ENCODE results near the gene ITGB1.

ITGB1 gene

DNA sequence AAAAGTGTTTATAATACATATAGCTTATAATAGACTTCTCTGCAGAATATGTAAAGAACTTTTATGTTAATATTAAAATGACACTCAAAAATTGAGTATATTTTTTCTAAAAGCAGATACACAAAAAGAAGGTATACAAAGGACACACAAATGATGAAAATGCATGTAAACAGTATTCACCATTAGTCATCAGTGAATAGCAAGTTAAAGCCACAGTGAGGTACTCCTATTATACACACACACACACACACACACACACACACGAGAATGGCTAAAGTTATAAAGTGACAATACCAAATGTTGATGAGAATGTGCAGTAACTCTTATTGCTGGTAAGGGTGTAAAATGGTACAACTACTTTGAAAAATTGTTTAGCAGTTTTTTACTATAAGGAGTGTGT is 92.9 kb downstream of the ITGB1 start:
- DNase-seq: no peak

DNA sequence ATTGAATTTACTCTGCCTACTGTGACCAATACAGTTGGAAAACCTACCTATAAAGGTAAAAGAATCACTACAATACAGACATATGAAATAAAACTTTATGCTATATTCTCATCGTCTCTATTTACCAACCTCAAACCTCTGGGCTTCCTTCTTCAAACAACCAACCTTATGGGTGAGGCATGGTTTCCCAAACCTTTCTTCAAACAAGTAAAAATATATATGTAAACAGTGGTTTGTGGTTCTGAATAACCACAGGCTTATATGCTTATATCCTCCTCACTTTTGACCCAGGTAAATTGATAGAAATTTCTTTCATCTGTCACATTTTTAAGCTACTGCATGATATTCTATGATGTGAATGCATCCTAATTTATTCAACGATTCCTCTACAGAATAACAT is 103.6 kb downstream of the ITGB1 start:
- no peak for DNase-seq

DNA sequence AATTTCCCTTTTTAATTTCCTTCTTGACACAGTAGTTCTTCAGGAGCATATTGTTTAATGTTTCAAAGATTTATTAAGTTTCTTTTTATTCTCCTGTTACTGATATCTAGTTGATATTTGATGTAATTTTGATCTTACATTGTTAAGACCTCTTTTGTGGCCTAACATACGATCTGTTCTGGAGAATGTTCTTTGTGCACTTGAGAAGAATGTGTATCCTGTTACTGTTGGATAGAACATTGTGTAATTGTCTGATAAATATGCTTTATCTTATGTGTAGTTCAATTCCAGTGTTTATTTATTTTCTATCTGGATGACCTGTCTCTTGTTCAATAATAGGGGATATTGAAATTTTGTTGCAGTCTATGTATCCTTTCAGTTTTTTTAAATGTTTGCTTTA is 106.7 kb downstream of the ITGB1 start:
- no peak for DNase-seq

All from hematopoietic multipotent progenitor cell treated with erythropoietin and hydrocortisone succinate and interleukin-3 and kit ligand, for 6 days (in vitro differentiated cells).